ENCODE measurements around the gene DNAH17. TPM values are rescaled to one million over a fixed set of nuclear protein-coding genes. Genes with fewer than 3 reads are reported as not detected.
"Not testable (repeated sequence)": the region's sequence is repeated elsewhere in the genome, so short reads cannot be mapped to it uniquely, and the experiment has no call there.

DNAH17 gene
- polyA plus RNA-seq, 3 donors from 2014 or later, result 0.09 TPM; not detected in 2

GRCh38 chr17:78466786-78467715 is 110.1 kb downstream of the DNAH17 start:
- no peak for DNase-seq
- Mint-ChIP-seq H3K36me3 (no peaks in the 10 kb centered on the region), H3K27ac (no peak overlapping the region), H3K27me3 (ENCODE audit: low read depth in 3 of 3) (peaks cover 0 to 10% (median 7%) of the 10 kb centered on the region in 3 donors), H3K9me3 (peaks cover 0 to 2% (median 0%) of the 10 kb centered on the region in 6 donors), H3K4me3 (no peak overlapping the region), H3K4me1 (no peaks in the 10 kb centered on the region)

GRCh38 chr17:78466109-78466785 is 110.9 kb downstream of the DNAH17 start:
- not testable (repeated sequence) for H3K27ac Mint-ChIP-seq; H3K9me3 Mint-ChIP-seq; DNase-seq; H3K36me3 Mint-ChIP-seq; H3K27me3 Mint-ChIP-seq (ENCODE audit: low read depth in 3 of 3); H3K4me1 Mint-ChIP-seq; H3K4me3 Mint-ChIP-seq

GRCh38 chr17:78462148-78462547 is 115.0 kb downstream of the DNAH17 start:
- H3K27me3 Mint-ChIP-seq (ENCODE audit: low read depth in 3 of 3), result peaks cover 0 to 2% (median 1%) of the 10 kb centered on the region in 3 donors
- H3K9me3 Mint-ChIP-seq, result no peaks in the 10 kb centered on the region
- H3K36me3 Mint-ChIP-seq, result no peaks in the 10 kb centered on the region
- no peaks in the 10 kb centered on the region for H3K4me1 Mint-ChIP-seq
- no peak for DNase-seq
- H3K4me3 Mint-ChIP-seq, result no peak overlapping the region
- no peak overlapping the region for H3K27ac Mint-ChIP-seq

GRCh38 chr17:78461799-78462053 is 115.5 kb downstream of the DNAH17 start:
- Mint-ChIP-seq H3K4me1 (no peaks in the 10 kb centered on the region), H3K27ac (no peak overlapping the region)

GRCh38 chr17:78460951-78461798 is 116.0 kb downstream of the DNAH17 start:
- Mint-ChIP-seq H3K4me1 (no peaks in the 10 kb centered on the region), H3K27me3 (ENCODE audit: low read depth in 3 of 3) (peaks cover 0 to 2% (median 2%) of the 10 kb centered on the region in 3 donors), H3K36me3 (no peaks in the 10 kb centered on the region), H3K27ac (no peak overlapping the region), H3K4me3 (no peak overlapping the region), H3K9me3 (no peaks in the 10 kb centered on the region)
- DNase-seq, result no peak

More at GRCh38 chr17:78461799-78462053, 115.5 kb downstream of the DNAH17 start:
- H3K4me3 Mint-ChIP-seq, result no peak overlapping the region
- H3K27me3 Mint-ChIP-seq (ENCODE audit: low read depth in 3 of 3), result peaks cover 0 to 2% (median 2%) of the 10 kb centered on the region in 3 donors
- no peak for DNase-seq
- H3K9me3 Mint-ChIP-seq, result no peaks in the 10 kb centered on the region
- H3K36me3 Mint-ChIP-seq, result no peaks in the 10 kb centered on the region

GRCh38 chr17:78460176-78460675 is 117.0 kb downstream of the DNAH17 start:
- Mint-ChIP-seq H3K27ac (no peak overlapping the region), H3K9me3 (no peaks in the 10 kb centered on the region), H3K36me3 (no peaks in the 10 kb centered on the region), H3K4me3 (no peak overlapping the region), H3K27me3 (ENCODE audit: low read depth in 3 of 3) (peaks cover 0 to 2% (median 2%) of the 10 kb centered on the region in 3 donors), H3K4me1 (no peaks in the 10 kb centered on the region)
- DNase-seq, result no peak

- no peak overlapping the region for H3K4me3 Mint-ChIP-seq
- no peak for DNase-seq
- H3K36me3 Mint-ChIP-seq, result no peaks in the 10 kb centered on the region
- H3K27me3 Mint-ChIP-seq (ENCODE audit: low read depth in 3 of 3), result peaks cover 0 to 2% (median 2%) of the 10 kb centered on the region in 3 donors
- H3K9me3 Mint-ChIP-seq, result no peaks in the 10 kb centered on the region
- no peaks in the 10 kb centered on the region for H3K4me1 Mint-ChIP-seq
- no peak overlapping the region for H3K27ac Mint-ChIP-seq
These were observed 117.5 kb downstream of the DNAH17 start for GRCh38 chr17:78459696-78460095.

- no peak overlapping the region for H3K27ac Mint-ChIP-seq
- no peak overlapping the region for H3K4me3 Mint-ChIP-seq
- DNase-seq, result no peak
- H3K4me1 Mint-ChIP-seq, result no peaks in the 10 kb centered on the region
- H3K36me3 Mint-ChIP-seq, result no peaks in the 10 kb centered on the region
- H3K9me3 Mint-ChIP-seq, result no peaks in the 10 kb centered on the region
- peaks cover 0 to 2% (median 2%) of the 10 kb centered on the region in 3 donors for H3K27me3 Mint-ChIP-seq (ENCODE audit: low read depth in 3 of 3)
These were observed 118.4 kb downstream of the DNAH17 start for GRCh38 chr17:78458736-78459335.

- no peaks in the 10 kb centered on the region for H3K36me3 Mint-ChIP-seq
- no peaks in the 10 kb centered on the region for H3K4me1 Mint-ChIP-seq
- peaks cover 0 to 2% (median 2%) of the 10 kb centered on the region in 3 donors for H3K27me3 Mint-ChIP-seq (ENCODE audit: low read depth in 3 of 3)
- no peak overlapping the region for H3K4me3 Mint-ChIP-seq
- no peaks in the 10 kb centered on the region for H3K9me3 Mint-ChIP-seq
- DNase-seq, result no peak
- H3K27ac Mint-ChIP-seq, result no peak overlapping the region
These were observed 119.1 kb downstream of the DNAH17 start for GRCh38 chr17:78458091-78458490.

GRCh38 chr17:78454346-78454745 is 122.8 kb downstream of the DNAH17 start:
- DNase-seq, result no peak
- no peaks in the 10 kb centered on the region for H3K36me3 Mint-ChIP-seq
- no peaks in the 10 kb centered on the region for H3K4me1 Mint-ChIP-seq
- H3K27ac Mint-ChIP-seq, result no peak overlapping the region
- H3K4me3 Mint-ChIP-seq, result no peak overlapping the region
- peaks cover 0 to 6% (median 2%) of the 10 kb centered on the region in 3 donors for H3K27me3 Mint-ChIP-seq (ENCODE audit: low read depth in 3 of 3)
- H3K9me3 Mint-ChIP-seq, result no peaks in the 10 kb centered on the region

GRCh38 chr17:78451753-78452152 is 125.4 kb downstream of the DNAH17 start:
- no peak overlapping the region for H3K27ac Mint-ChIP-seq
- H3K9me3 Mint-ChIP-seq, result no peaks in the 10 kb centered on the region
- H3K4me1 Mint-ChIP-seq, result no peaks in the 10 kb centered on the region
- peaks cover 0 to 6% (median 0%) of the 10 kb centered on the region in 3 donors for H3K27me3 Mint-ChIP-seq (ENCODE audit: low read depth in 3 of 3)
- no peak for DNase-seq
- H3K36me3 Mint-ChIP-seq, result no peaks in the 10 kb centered on the region
- H3K4me3 Mint-ChIP-seq, result no peak overlapping the region

GRCh38 chr17:78450696-78451345 is 126.4 kb downstream of the DNAH17 start:
- no peaks in the 10 kb centered on the region for H3K4me1 Mint-ChIP-seq
- no peak overlapping the region for H3K4me3 Mint-ChIP-seq
- no peaks in the 10 kb centered on the region for H3K9me3 Mint-ChIP-seq
- peaks cover 0 to 6% (median 0%) of the 10 kb centered on the region in 3 donors for H3K27me3 Mint-ChIP-seq (ENCODE audit: low read depth in 3 of 3)
- no peaks in the 10 kb centered on the region for H3K36me3 Mint-ChIP-seq
- DNase-seq, result no peak
- no peak overlapping the region for H3K27ac Mint-ChIP-seq
